Measurements from ENCODE around the gene PSMF1. TPM values are rescaled to one million over a fixed set of nuclear protein-coding genes. Genes with fewer than 3 reads are reported as not detected.

The PSMF1 gene
- total RNA-seq, 1 donor from 2014 or later, result 39.9 TPM

DNA sequence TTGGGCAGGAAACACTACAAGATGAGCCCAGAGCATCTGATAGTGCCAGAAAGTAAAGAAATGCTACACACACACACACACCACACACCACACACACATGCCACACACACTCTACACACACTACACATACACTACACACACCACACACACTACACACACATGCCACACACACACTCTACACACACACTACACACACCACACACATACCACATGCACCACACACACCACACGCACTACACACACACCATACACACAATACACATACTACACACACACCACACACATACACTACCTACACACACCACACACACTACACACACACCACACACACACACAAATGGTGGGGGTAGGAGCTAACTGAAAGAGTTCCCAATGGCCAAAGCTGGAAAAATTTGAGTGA lies 69.9 kb downstream of the PSMF1 start:
- DNase-seq (ENCODE audit: low read depth, low spot score), result no peak

DNA sequence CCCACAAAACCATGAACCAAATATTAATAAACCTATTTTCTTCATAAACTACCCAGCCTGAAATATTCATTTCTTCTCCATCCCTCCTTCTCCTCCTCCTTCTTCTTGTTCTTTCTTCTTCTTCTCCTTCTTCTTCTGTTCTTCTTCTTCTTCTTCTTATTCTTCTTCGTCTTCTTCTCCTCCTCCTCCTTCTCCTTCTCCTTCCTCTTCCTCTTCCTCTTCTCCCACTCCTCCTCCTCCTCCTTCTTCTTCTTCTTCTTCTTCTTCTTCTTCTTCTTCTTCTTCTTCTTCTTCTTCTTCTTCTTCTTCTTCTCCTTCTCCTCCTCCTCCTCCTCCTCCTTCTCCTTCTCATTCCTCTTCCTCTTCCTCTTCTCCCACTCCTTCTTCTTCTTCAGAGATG lies 71.4 kb downstream of the PSMF1 start:
- no peak for DNase-seq (ENCODE audit: low read depth, low spot score)

DNA sequence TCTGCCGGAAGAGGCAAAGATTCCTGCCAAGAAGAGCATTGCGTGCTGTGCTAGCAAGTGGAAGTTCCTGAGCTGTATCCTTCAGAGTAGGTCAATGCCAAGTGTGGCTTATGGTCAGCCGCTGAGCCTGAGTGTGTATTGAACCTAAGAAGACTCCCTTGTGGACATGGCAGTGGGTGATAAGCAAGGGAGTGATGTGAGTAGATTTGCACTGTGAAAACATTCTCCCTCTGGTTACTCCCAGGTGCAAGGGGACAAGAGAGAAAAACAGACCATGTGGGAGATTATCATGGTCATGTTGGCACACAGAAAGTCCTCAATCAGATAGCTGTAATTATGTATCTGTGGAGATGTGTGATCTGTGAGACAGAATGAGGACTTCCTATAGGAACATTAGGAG lies 72.4 kb downstream of the PSMF1 start:
- no peak for DNase-seq (ENCODE audit: low read depth, low spot score)

DNA sequence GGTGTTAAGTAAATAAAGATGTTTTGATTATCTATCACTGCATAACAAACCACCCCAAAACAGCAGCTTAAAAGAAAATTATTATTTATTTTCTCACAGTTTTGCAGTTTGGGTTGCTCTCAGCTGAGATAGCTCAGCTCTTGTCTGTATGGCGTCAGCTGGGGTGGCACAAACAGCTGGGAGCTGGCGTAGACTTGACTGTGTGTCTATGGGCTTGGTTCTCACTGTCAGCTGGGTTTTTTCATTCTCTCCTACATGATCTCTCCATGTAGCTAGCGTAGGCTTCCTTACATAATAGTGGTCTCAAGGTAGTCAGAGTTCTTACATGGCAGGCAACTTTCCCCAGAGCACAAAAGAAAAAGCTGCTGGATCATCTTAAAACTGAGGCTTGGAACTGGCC lies 72.9 kb downstream of the PSMF1 start:
- no peak for DNase-seq (ENCODE audit: low read depth, low spot score)

DNA sequence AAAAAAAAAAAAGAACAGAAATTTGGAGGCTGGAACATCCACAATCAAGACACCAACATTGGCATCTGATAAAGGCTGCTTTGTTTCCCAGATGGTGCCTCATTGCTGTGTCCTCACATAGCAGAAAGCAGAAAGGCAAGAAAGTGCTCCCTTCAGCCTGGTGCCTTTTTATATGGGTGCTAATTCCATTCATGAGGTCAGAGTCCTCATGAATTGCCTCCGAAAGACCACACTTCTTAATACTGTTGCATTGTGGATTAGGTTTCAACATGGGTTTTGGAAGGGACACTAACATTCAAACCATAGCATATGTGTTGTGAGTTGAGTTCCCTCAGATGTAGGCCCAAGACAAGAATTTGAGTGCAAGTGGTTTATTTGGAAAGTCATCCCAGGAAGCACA lies 76.8 kb downstream of the PSMF1 start:
- DNase-seq (ENCODE audit: low read depth, low spot score), result no peak

DNA sequence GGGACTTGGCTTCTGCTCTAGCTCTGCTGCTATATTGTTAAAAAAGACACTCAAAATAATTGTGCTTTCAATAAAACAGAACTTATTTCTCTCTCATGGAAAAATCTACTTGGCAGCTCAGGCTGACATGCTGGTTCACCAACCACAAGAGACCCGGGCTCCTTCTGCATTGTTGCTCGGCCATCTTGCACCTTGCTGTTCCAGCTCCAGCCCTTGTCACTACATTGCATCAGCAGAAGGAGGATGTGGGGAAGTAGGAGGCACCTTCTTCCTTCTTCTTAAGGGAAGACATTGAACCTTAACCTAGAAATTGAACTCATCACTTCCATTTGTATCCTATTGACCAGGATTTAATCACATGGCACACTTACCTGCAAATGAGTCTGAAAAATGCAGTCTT lies 78.2 kb downstream of the PSMF1 start:
- DNase-seq (ENCODE audit: low read depth, low spot score), result no peak

DNA sequence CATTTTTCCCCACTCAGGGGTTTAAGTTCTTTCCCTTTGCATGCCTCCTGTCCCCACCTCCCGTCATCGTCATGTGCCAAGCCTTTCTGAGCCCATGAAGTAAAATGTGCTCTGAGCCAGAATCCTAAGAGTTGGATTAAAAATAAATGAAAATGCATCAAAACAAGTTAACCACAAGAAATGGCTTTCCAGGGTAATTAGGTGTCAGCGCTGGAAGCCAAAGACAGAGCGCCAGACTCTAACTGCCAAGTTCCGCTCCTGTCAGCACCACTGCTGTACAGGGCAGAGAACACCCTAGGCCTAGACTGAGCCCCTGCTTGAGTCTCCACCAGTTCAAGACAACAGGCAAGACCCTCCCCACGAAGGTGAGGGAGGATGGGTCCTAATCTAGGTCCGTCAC lies 79.4 kb downstream of the PSMF1 start:
- DNase-seq (ENCODE audit: low read depth, low spot score), result no peak

DNA sequence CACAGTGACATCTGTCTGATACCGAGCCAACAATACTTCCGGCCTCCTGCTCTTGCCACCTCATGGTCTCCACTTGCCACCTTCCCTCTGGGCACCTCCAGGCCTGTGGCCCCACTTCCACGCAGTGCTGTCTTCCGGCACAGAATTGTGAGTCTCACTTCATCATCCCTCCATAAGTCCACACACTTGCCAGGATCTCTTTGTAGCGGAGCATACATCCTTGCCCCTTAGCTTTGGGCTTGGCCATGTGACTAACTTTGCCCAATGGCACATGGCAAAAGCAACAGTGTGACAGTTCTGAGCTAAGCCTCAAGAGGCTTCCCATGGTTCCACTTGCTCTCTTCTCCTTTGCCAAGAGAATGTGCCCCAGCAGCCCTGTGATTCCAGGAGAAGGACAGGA lies 80.3 kb downstream of the PSMF1 start:
- no peak for DNase-seq (ENCODE audit: low read depth, low spot score)

DNA sequence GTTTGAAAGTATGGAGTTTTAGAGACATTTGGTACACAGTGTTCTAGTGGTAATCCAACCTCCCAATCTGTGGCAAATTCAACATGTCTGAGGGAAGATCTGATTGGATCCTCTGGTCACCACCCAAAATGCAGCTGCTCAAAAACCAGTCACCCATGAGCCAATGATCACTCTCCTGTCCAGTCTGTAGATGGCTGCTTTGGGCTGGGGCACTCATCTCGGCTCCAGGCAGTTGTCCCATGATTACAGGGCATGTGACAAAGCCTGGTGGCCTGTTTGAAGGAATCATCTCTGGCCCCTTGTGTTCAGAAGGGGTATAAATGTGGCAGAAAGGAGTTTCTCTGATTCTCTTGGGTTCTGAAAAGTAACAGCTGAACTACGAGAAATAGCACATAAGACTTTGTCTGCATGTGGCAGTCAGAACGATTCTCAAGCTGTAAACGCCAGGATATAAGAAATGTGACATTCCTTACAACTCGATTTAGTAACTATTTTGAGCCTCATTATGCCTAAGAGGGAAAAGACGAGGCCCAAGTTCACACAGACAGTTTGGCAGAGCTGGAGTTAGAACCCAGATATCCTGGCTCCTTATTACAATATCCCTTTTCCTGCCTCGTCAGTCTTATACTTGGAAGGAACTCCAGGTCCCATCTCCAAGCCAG lies 80.9 kb downstream of the PSMF1 start:
- no peak for DNase-seq (ENCODE audit: low read depth, low spot score)

DNA sequence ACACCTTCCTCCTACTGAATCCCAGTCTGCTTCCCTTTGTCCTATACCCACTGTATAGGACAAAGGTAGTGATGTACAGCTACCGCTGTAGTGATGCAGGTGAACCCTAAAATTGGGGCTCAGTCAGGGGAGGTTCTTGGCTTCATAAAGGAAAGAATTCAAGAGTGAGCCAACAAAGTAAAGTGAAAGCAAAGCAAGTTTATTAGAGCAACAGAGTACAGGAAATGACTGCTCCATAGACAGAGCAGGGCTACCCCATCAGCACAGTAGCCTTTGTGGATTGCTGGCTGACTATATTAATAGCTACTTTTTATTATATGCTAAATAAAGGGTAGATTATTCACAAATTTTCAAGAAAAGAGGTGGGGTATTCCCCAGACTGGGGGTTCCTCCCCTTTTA lies 81.6 kb downstream of the PSMF1 start:
- no peak for DNase-seq (ENCODE audit: low read depth, low spot score)

DNA sequence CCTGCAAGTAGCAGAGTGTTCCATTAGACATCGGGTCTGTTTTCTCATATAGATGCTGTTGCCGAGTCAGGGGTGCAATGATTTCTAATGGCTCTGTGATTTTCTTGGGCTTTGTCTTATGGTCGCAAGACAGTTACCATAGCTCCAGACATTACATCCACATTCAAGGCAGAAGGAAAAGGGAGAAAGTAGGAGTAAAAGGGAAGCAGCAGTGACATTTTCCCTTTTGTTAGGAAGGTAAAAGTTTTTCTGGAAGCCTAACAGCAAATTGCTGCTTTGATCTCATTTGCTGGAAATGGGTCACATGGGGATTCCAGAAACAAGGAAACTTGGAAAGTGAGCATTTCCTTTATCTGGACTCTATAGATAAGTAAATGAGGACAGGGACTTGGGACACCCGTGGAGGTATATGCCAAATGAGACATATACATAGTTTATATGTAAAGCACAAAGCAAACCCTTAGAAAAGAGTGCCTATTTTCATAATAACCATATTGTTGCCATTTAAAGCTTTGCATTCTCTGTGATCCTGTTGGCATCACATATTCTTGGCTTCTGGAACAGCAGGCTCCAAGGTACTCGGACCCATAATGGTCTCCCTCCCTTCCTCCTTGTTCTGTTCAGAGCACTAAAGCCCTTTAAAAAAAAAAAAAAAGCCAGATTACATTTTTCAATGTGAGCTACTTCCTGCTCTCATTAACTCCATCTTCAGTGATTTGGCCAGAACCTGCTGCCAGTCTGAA lies 84.5 kb downstream of the PSMF1 start, which contains the start of gene C20orf202:
TSS of gene C20orf202 (plus strand) at position 693 of the 743 bp plus-strand sequence. CDS start 132 bp downstream, outside the sequence.
- no peak for DNase-seq (ENCODE audit: low read depth, low spot score)

DNA sequence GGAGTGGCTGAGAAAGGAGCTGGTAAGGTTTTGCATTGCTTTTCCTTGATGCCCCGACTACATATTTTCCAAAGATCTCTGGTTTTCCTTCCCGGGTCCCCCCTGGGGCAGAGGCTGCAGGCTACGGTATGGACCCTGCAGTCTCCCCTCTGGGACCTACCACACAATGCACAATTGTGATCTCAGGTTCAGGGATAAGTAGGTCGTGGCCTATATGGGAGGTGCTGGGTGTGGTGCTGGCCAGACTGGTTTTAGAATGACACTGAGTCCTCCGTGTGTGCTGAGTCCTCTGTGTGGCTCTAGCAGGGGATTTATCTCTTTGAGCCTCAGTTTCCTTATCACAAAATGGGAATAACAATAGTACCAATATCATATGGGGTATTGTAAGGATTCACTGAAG lies 85.2 kb downstream of the PSMF1 start:
- no peak for DNase-seq (ENCODE audit: low read depth, low spot score)

DNA sequence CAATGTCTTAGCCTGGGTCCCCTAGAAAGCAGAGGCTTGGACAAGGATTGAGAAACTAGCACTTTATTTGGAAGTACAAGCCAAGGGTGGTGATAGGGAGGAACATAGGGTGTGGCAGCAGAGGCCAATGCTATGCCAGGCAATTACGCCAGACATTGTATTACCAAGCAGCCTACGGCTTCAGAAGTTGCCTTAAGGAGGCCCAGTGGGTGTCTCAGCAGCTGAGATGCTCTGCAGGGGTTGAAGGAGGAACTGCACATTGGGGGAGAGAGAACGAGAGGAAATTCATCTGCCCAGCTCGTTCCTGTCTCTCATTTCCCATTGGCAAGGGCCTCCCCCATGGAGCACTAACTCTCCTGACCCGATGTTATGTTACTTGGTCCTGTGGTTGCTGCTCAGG lies 85.7 kb downstream of the PSMF1 start:
- DNase-seq (ENCODE audit: low read depth, low spot score), result no peak

DNA sequence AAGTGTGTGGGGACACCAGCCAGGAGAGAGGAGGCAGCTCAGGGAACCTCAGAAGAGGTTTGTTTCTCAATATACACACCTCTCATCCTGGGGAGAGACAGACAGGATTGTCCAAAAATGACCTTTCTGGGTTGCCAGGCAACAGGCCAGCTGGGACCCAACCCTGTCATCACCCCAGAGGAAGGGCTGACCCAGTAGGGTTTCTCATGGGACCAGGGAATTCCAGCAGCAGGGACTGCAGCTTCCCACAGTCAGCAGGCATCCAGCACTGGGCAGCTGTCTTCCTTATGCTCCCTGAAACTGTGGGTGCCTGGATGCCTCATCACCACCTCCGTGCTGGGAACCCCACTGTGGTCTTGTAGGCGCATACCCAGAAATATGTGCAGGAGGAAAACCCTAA lies 86.2 kb downstream of the PSMF1 start:
- DNase-seq (ENCODE audit: low read depth, low spot score), result no peak

DNA sequence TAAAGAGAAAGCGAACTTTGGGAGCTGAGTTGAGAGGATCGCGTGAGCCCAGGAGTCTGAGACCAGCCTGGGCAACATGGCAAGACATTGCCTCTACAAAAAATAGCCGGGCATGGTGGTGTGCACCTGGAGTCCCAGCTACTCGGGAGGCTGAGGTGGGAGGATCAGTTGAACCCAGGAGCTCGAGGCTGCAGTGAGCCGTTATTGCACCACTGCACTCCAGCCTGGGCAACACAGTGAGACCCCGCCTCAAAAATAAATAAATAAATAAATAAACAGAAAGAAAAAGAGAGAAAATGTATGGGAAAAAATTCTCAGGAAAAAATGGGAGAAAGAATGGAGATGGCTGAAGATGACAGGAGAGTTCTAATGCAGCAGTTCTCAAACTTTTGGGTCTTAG lies 87.4 kb downstream of the PSMF1 start:
- no peak for DNase-seq (ENCODE audit: low read depth, low spot score)

DNA sequence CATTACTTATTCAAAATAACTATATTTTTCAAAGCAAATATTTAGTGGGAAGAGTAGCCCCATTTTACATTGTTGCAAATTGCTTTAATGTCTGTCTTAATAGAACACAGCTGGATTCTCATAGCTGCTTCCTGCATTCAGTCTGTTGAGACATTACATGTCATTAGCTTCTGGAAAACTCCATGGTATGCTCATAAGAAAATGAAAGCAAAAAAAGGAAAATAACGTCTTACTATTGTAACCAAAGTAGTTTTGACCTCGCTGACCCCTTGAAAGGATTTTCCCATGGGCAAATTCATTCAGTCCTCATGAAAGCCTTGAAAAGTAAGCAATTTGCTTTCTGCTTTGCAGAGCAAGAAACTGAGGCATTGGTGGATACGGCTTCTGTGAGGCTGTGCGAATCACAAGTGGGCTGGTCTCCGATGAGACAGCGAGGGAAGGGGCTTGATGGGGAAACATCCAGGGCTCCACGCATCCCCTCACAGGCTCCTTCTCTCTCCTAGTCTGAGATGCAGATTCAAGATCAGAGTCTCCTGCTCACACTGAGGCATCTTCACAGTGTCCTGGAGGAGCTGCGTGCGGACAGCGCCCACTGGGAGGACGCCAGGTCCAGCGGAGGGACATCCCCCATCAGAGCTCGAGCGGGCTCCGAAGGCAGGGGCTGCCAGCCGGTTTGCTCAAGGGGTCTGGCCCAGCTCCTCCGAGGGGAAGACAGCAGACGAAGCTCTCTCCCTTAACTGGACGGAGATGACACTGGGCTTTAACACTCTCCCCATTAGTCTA lies 88.2 kb downstream of the PSMF1 start:
- DNase-seq (ENCODE audit: low read depth, low spot score), result no peak

DNA sequence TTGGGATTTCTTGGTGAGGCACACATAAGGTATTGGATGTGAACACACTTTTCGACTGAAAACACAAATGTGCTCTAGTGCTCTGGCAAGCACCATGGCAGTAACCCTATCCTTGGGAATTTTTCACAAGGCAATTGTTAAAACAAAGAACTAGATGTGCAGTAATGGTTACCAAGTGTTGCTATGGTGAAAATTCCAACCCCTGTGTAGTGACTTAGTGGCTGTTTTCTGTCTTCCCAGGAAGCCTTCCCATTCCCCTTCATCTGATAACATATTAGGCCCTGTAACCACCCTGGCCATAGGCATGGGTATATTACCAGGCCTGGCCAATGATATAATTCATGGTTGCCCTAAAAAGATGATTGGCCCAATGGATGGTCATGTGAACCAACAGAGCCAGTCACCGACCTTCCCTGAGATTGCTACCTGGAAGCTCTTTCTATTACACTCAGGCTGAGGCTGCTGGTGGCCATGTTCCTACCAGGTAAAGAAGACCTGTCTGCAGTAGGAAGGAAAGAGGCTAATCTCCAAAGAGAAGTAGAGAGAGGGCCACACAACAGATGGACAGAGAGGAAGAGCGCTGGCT lies 89.0 kb downstream of the PSMF1 start:
- no peak for DNase-seq (ENCODE audit: low read depth, low spot score)

DNA sequence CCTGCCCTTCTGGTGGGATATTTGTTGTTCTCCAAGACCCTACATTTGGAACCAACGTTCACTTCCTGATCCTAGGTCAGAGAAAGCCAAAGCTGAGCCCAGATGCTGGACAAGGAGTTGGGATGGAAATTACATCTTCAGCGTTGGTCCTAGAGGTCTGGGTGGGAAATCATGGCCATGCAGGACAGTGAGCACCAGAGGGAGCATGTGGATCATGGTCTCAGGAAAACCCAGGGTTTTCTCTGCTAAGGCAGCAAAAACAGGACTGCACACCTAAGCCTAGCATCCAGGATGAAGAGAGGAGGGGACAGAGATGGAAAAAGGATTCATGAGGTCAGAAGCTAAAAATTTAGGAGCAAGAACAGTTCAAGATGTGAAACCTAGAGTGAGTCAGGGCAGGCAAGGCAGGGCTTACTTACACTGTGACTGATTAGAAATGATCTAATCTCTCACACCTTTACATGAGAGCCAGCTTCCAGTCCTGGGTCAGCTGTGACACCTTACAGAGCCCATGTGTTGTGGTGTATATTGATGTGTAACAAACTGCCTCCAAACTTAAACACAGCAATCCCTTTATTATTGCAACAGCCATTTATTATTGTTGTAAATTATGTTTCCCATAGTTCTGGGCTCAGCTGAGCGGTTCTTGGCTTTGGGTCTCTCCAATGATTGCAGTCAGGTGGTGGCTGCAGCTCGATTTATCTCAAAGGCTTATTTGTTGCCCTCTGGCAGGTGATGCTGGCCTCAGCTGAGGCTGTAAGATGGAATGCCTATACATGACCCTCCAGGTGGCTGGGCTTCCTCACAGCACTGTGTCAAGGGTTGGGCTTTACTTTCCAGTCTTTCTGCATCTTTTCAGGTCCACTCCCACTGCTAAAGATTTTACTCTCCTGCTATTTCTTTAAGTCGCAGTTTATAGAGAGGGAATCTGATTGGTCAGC lies 91.3 kb downstream of the PSMF1 start:
- no peak for DNase-seq (ENCODE audit: low read depth, low spot score)

DNA sequence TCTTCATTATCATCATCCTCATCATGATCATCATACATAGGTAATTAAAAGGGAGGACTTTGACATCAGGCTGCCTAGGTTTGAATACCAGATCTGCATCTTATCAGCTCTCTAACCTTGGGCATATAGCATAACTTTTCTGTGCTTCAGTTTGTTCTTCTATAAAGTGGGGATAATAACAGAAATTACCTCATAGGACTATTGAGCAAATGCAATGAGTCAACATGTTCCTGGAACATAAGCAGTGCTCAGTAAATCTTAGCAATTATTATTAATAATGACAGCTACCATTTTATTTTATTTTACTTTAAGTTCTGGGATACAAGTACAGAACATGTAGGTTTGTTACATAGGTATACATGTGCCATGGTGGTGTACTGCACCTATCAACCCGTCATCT lies 92.1 kb downstream of the PSMF1 start:
- DNase-seq (ENCODE audit: low read depth, low spot score), result no peak

DNA sequence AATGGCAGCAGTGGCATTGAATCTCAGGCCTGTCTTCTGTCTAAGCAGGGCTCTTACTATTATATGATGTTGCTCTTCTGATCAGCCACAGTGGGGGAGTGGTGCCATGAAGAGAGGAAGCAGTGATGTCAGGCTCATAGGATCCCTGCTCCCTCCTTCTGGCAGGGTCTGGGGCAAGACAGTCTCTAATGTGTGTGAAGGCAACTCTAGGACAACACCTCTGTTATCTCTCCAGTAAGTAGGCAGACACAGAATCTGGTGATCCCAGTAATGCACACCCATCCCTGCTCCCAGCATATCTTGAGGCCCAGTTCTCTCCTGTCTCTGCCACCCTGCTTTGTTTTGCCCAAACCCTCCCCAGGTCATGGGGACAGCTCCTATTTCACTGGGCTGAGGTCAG lies 93.6 kb downstream of the PSMF1 start:
- DNase-seq (ENCODE audit: low read depth, low spot score), result no peak
